Fibroblast of the aortic adventitia (primary cell): ENCODE data around the gene SDCCAG8. TPM values are rescaled to one million over a fixed set of nuclear protein-coding genes. Genes with fewer than 3 reads are reported as not detected.
"Not testable (repeated sequence)": the region's sequence is repeated elsewhere in the genome, so short reads cannot be mapped to it uniquely, and the experiment has no call there.

Experiments
- DNase-seq: peaks from one replicate; pipeline ENCODE4 v3.0.0-alpha.2; 2010; ENCODE audit warnings: low read depth
- H3K4me3 ChIP-seq: 2 replicates; pipeline ENCODE4 v1.5.1; 2011; ENCODE audit warnings: low read depth, mild to moderate bottlenecking, control low read depth, low read length, moderate library complexity
- CTCF ChIP-seq: IDR thresholded peaks from 2 replicates; pipeline ENCODE4 v1.5.1; 2011; ENCODE audit warnings: mild to moderate bottlenecking, low read length, control low read depth, inconsistent platforms; ENCODE audit not compliant: insufficient read depth
- total RNA-seq: library from RNA; depleted of rRNA; stranded (reverse); fragments of >200 nt; gene quantifications from 2 replicates; pipeline ENCODE4 v1.2.3, GENCODE V29; 2012; ENCODE audit warnings: low replicate concordance

The SDCCAG8 gene
- total RNA-seq = 69.2 and 95.1 TPM in 2 replicates

GRCh38 chr1:243255791-243256512 lies at the start of gene SDCCAG8:
Gene SDCCAG8, plus strand, starts transcription at chr1:243256041. Its CDS starts 133 bp downstream, at chr1:243256174.
- H3K4me3 ChIP-seq = peak within 1 kb of the TSS; percentile 91
- peak; percentile 100 for DNase-seq
- TF ChIP-seq CTCF = no peak

GRCh38 chr1:243211984-243212383 lies 43.9 kb upstream of the SDCCAG8 start:
- DNase-seq = peak; percentile 87
- H3K4me3 ChIP-seq = not testable (repeated sequence)

- TF ChIP-seq CTCF = no peak
- DNase-seq = peak; percentile 90
- H3K4me3 ChIP-seq = no peak overlapping the region
Measured at GRCh38 chr1:243213045-243213787, 42.6 kb upstream of the SDCCAG8 start.

- H3K4me3 ChIP-seq, DNase-seq: not testable (repeated sequence)
Measured at GRCh38 chr1:243215276-243215875, 40.5 kb upstream of the SDCCAG8 start.

- DNase-seq = peak; percentile 35
- H3K4me3 ChIP-seq = no peak overlapping the region
- no peak for TF ChIP-seq CTCF
Measured at GRCh38 chr1:243216741-243217140, 39.1 kb upstream of the SDCCAG8 start.

- no peak for DNase-seq
- TF ChIP-seq CTCF = no peak
- no peak overlapping the region for H3K4me3 ChIP-seq
Measured at GRCh38 chr1:243217349-243217748, 38.5 kb upstream of the SDCCAG8 start.

- TF ChIP-seq CTCF = no peak
- DNase-seq = no peak
- H3K4me3 ChIP-seq = no peak overlapping the region
Measured at GRCh38 chr1:243218059-243218458, 37.8 kb upstream of the SDCCAG8 start.
